K562 (cell line): ENCODE data around the gene HOXC12. TPM values are rescaled to one million over a fixed set of nuclear protein-coding genes. Genes with fewer than 3 reads are reported as not detected.

Source experiments
- ATAC-seq: fragments of 200-7000 bp; cut with Tn5 transposase; 3 replicates; pipeline ENCODE4 v1.9.1; 2020; ENCODE audit warnings: moderate library complexity
- BruUV-seq: library from RNA; stranded (reverse); fragments of 400-500 nt; replicated peaks from 2 replicates; lab custom pipeline; 2021; lab: Mats Ljungman, UMichigan
- CTCF ChIA-PET: fragments of 300-600 bp; formaldehyde crosslinking; extraction: SDS; loops from one replicate; lab custom pipeline; 2021; ENCODE audit warnings: low intra/inter-chr PET ratio; lab: Yijun Ruan, JAX
- POLR2A ChIA-PET: fragments of 300-600, 350-650 bp; sonication (Branson Sonifier 250); formaldehyde crosslinking; extraction: SDS; loops from one replicate; lab custom pipeline; 2021; ENCODE audit warnings: antibody characterized with exemption, inconsistent platforms; lab: Yijun Ruan, JAX
- DNase-seq, 4 experiments: peaks; one replicate each; pipeline versions ENCODE4 v3.0.0 to v3.0.0-alpha.2; 2011 to 2018; ENCODE audit warnings: low spot score in 3 of 4, mixed read lengths in 3 of 4; ENCODE audit errors: extremely low read depth in 1 of 4
- FAIRE-seq: peaks from 2 replicates; lab custom pipeline; 2011; peaks lifted over from hg19 to GRCh38; lab: Jason Lieb, UNC
- H2AFZ ChIP-seq: 2 replicates; pipeline ENCODE4 v1.6.0; 2011; ENCODE audit warnings: low read depth, low read length, control low read depth, inconsistent platforms
- H3K27ac ChIP-seq: fragments of 200-600 bp; 3 replicates; pipeline ENCODE4 v1.8.0; 2011; ENCODE audit warnings: low read depth, mild to moderate bottlenecking, control low read depth, inconsistent platforms, low read length, moderate library complexity, mixed read lengths; ENCODE audit errors: extremely low read depth
- H3K27me3 ChIP-seq, 2 experiments: fragments of 300-600 bp in 1 of 2; 2 replicates in 1 of 2; 3 replicates in 1 of 2; pipeline versions ENCODE4 v1.6.0 to v1.8.0; 2011; ENCODE audit warnings: inconsistent platforms in 2 of 2, low read length in 2 of 2, mild to moderate bottlenecking in 1 of 2, mixed read lengths in 1 of 2, moderate library complexity in 1 of 2; ENCODE audit not compliant: control insufficient read depth in 2 of 2, insufficient read depth in 2 of 2
- H3K36me3 ChIP-seq: fragments of 300-600 bp; 3 replicates; pipeline ENCODE4 v1.8.0; 2011; ENCODE audit warnings: mild to moderate bottlenecking, low read length, inconsistent platforms; ENCODE audit not compliant: control insufficient read depth, insufficient read depth
- H3K4me1 ChIP-seq, 2 experiments: fragments of 200-600 bp in 1 of 2; replicated peaks in 1 of 2; 2 replicates in 1 of 2; 3 replicates in 1 of 2; pipeline versions ENCODE4 v1.5.1 to v1.8.0; 2011; ENCODE audit warnings: inconsistent platforms in 2 of 2, low read length in 2 of 2, mild to moderate bottlenecking in 1 of 2, mixed read lengths in 1 of 2, moderate library complexity in 1 of 2; ENCODE audit not compliant: control insufficient read depth in 2 of 2, insufficient read depth in 2 of 2
- H3K4me2 ChIP-seq: 2 replicates; pipeline ENCODE4 v1.6.1; 2011; ENCODE audit warnings: low read length, control low read depth, inconsistent platforms, mixed read lengths; ENCODE audit not compliant: insufficient read depth
- H3K4me3 ChIP-seq: fragments of 200-600 bp; sonication (generic), shearing (Covaris generic); 2 replicates; pipeline ENCODE4 v1.5.1; 2016; ENCODE audit warnings: control low read depth, inconsistent platforms
- H3K79me2 ChIP-seq: fragments of 200-600 bp; 3 replicates; pipeline ENCODE4 v1.8.0; 2011; ENCODE audit warnings: low read length, inconsistent platforms; ENCODE audit not compliant: control insufficient read depth, insufficient read depth
- H3K9ac ChIP-seq, 2 experiments: 2 replicates each; pipeline versions ENCODE4 v1.6.0 to v1.6.1; 2011; ENCODE audit warnings: low read depth in 2 of 2, low read length in 2 of 2, control low read depth in 1 of 2, inconsistent platforms in 1 of 2, mild to moderate bottlenecking in 1 of 2, mixed read lengths in 1 of 2; ENCODE audit not compliant: insufficient read depth in 1 of 2
- H3K9me1 ChIP-seq: one replicate; pipeline ENCODE4 v1.6.0; 2011; ENCODE audit warnings: inconsistent platforms, mild to moderate bottlenecking, low read length, moderate library complexity; ENCODE audit not compliant: control insufficient read depth, insufficient read depth
- H3K9me3 ChIP-seq: replicated peaks from 2 replicates; pipeline ENCODE4 v1.5.1; 2011; ENCODE audit warnings: low read depth, low read length, inconsistent platforms; ENCODE audit not compliant: control insufficient read depth, insufficient read depth
- H4K20me1 ChIP-seq: replicated peaks from 2 replicates; pipeline ENCODE4 v1.6.1; 2011; ENCODE audit warnings: low read length, inconsistent platforms, mixed read lengths; ENCODE audit not compliant: control insufficient read depth, insufficient read depth
- GABPB1 ChIP-seq: sonication (generic); formaldehyde crosslinking; IDR thresholded peaks from 2 replicates; pipeline ENCODE4 v1.8.0; 2022; ENCODE audit warnings: mild to moderate bottlenecking, missing genetic modification reagents
- JUND ChIP-seq, 2 experiments: IDR thresholded peaks; 2 replicates in 1 of 2; 3 replicates in 1 of 2; pipeline ENCODE4 v1.6.1; 2011; ENCODE audit warnings: borderline replicate concordance in 2 of 2, low read depth in 2 of 2, low read length in 2 of 2, improper control_type of control experiment in 1 of 2, missing biosample characterization in 1 of 2, missing genetic modification characterization in 1 of 2, missing genetic modification reagents in 1 of 2
- MAFF ChIP-seq: IDR thresholded peaks from 2 replicates; pipeline ENCODE4 v1.6.1; 2012; ENCODE audit warnings: low read length, improper control_type of control experiment
- PTTG1 ChIP-seq: fragments of 450-650 bp; IDR thresholded peaks from 2 replicates; pipeline ENCODE4 v1.6.1; 2016; ENCODE audit warnings: low read depth, mild to moderate bottlenecking, missing genetic modification characterization, missing compliant biosample characterization
- ZNF407 ChIP-seq: fragments of 450-650 bp; IDR thresholded peaks from 2 replicates; pipeline ENCODE4 v1.6.1; 2016; ENCODE audit warnings: low read depth
- WGBS: fragments of 100-300 bp; shearing (Covaris generic); methylation state at CpG from one replicate; pipeline ENCODE4 v1.1.6; 2016; ENCODE audit warnings: low coverage, mixed read lengths; ENCODE audit not compliant: insufficient coverage; ENCODE audit errors: missing lambda C conversion rate; 5-methylcytosine and 5-hydroxymethylcytosine counted together
- in situ Hi-C: fragments of 300-500 bp; cut with MboI; formaldehyde crosslinking; loops from 4 replicates; pipeline ENCODE4 v1.15.0; 2018; ENCODE audit warnings: inconsistent platforms, mixed read lengths
- intact Hi-C: fragments of 100-400 bp; cut with micrococcal nuclease; formaldehyde crosslinking; loops from 2 replicates; pipeline ENCODE4 v1.14.2; 2022
- polyA plus RNA-seq, 8 experiments: library from polyadenylated mRNA; depleted of rRNA in 4 of 8; stranded (reverse) in 5 of 8; unstranded in 3 of 8; fragments of >200 nt; fragmentation: Nextera tagmentation in 2 of 8; fragmentation: Illumina TruSeq in 1 of 8; extraction: Ambion mirVana in 2 of 8; extraction: Trizol in 1 of 8; gene quantifications; 2 replicates each; pipeline versions ENCODE4 v1.2.1 to v1.2.3, GENCODE V29; 2011 to 2014; ENCODE audit warnings: inconsistent platforms in 1 of 8, missing spikeins in 1 of 8
- total RNA-seq, 7 experiments: library from RNA; depleted of rRNA in 6 of 7; stranded (reverse); fragments of >200 nt in 6 of 7; fragmentation: Illumina TruSeq in 2 of 7; extraction: Trizol in 2 of 7; gene quantifications; 2 replicates each; pipeline versions ENCODE4 v1.2.1 to v1.2.3, GENCODE V29; 2011 to 2021; ENCODE audit warnings: low replicate concordance in 1 of 7

Gene HOXC12
- total and polyA plus RNA-seq, 9 of the 15 experiments (the other 6 are each of a cell fraction or from before 2014, with no cell fraction given), result 0.04 to 0.36 (median 0.11) TPM; not detected in 1

DNA sequence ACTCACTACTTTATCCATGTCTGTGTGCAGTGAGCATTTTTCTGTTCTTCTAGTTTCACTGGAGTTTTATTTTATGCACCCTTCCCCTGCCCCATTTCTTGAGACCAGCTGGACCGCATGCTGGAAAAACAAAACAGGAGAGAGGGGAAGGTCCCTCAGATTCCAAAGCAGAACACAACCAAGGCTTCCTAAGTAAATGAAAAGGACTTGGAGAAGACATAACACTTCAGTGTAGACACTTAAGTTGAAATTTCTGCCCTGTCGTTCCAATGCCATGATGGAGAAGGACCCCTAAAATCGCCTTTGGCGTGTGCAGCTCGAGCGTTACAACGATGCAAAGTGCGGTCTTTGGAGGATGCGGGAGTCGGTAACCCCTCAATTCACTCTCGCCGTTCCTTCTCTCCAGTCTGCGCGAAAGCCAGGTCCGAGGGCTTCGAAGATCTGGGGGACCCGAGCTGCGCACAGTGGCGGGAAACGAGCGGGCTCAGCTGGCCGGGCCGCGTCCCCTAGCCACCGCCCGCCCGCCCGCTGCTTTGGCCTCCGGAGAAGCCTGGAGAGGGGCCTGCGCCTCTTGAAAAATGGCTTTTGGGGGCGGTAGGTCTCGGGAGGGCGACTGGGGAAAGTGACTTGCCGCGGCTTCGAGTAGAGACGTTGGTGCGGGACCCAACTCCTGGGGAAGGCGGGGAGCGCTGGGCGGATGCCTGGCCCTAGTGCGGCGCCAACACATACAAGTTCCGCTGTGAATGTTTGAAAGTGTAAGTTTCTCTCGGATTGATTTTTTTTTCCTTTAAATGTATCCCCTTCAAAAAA lies 27.3 kb upstream of the HOXC12 start:
- WGBS, result 13% methylated on average over 40 of the region's 45 CpGs
- H3K9me1 ChIP-seq, result no peaks in the 10 kb centered on the region
- H3K9me3 ChIP-seq, result no peaks in the 10 kb centered on the region
- ChIA-PET POLR2A (interaction anchor here (0.6 to 0.8 kb wide), 2 partner anchors 223 to 229 kb away, joined by 3 read pairs; no protein-coding TSS in a partner anchor), CTCF (no interaction called here)
- BruUV-seq, result no TSS peak
- H4K20me1 ChIP-seq, result no peaks in the 10 kb centered on the region
- no peak overlapping the region for H3K4me2 ChIP-seq
- no peak overlapping the region for H3K4me3 ChIP-seq
- peaks cover 0 to 4% of the 10 kb centered on the region in 2 experiments; a peak in 1 of 5 replicates for H3K4me1 ChIP-seq
- H3K27ac ChIP-seq, result no peak overlapping the region
- in situ Hi-C loops, result no loop called here
- DNase-seq (no peak), ATAC-seq (no peak), FAIRE-seq (no peak)
- TF ChIP-seq ZNF407 (no peak), GABPB1 (CRISPR knock-in tag) (no peak), JUND (IDR thresholded peaks at IDR 0.05; ENCODE audit: borderline replicate concordance, low read depth, low read length) (no peak), JUND (tag; IDR thresholded peaks at IDR 0.05; ENCODE audit: borderline replicate concordance, low read depth, low read length) (no peak), PTTG1 (tag) (no peak), MAFF (no peak)
- intact Hi-C loops, result no loop called here
- peaks cover 52 to 62% of the 10 kb centered on the region in 2 experiments for H3K27me3 ChIP-seq
- H3K36me3 ChIP-seq, result no peaks in the 10 kb centered on the region
- H2AFZ ChIP-seq, result no peak overlapping the region
- no peak overlapping the region for H3K9ac ChIP-seq
- no peaks in the 10 kb centered on the region for H3K79me2 ChIP-seq
